GM21528 (cell line): ENCODE results near the gene WSCD2.

Experiments used
- ATAC-seq: cut with Tn5 transposase; IDR thresholded peaks from one replicate; pipeline ENCODE4 v1.9.1; 2021; ENCODE audit warnings: mild to moderate bottlenecking, moderate library complexity; ENCODE audit not compliant: unreplicated experiment, low FRiP score

The WSCD2 gene

GRCh38 chr12:108106599-108106998 lies 22.5 kb upstream of the WSCD2 start:
- ATAC-seq: no peak

- ATAC-seq: no peak
Observed at GRCh38 chr12:108107293-108107692, 21.8 kb upstream of the WSCD2 start.

GRCh38 chr12:108109504-108109903 lies 19.6 kb upstream of the WSCD2 start:
- ATAC-seq: no peak

- no peak for ATAC-seq
Observed at GRCh38 chr12:108109954-108110353, 19.1 kb upstream of the WSCD2 start.

GRCh38 chr12:108110844-108111243 lies 18.2 kb upstream of the WSCD2 start:
- no peak for ATAC-seq

GRCh38 chr12:108112832-108113556 lies 16.1 kb upstream of the WSCD2 start:
- no peak for ATAC-seq

- no peak for ATAC-seq
Observed at GRCh38 chr12:108115123-108116121, 13.7 kb upstream of the WSCD2 start.

GRCh38 chr12:108116254-108116653 lies 12.8 kb upstream of the WSCD2 start:
- ATAC-seq: no peak

GRCh38 chr12:108116699-108117098 lies 12.4 kb upstream of the WSCD2 start:
- ATAC-seq: no peak

GRCh38 chr12:108117163-108117849 lies 11.8 kb upstream of the WSCD2 start:
- no peak for ATAC-seq

GRCh38 chr12:108117902-108118301 lies 11.2 kb upstream of the WSCD2 start:
- no peak for ATAC-seq

GRCh38 chr12:108119126-108119973 lies 9.7 kb upstream of the WSCD2 start:
- ATAC-seq: no peak

- no peak for ATAC-seq
Observed at GRCh38 chr12:108119974-108120862, 8.9 kb upstream of the WSCD2 start.

- ATAC-seq: no peak
Observed at GRCh38 chr12:108120863-108121165, 8.3 kb upstream of the WSCD2 start.

- no peak for ATAC-seq
Observed at GRCh38 chr12:108121320-108121719, 7.8 kb upstream of the WSCD2 start.

GRCh38 chr12:108121728-108122471 lies 7.2 kb upstream of the WSCD2 start:
- ATAC-seq: no peak

- ATAC-seq: no peak
Observed at GRCh38 chr12:108122644-108123043, 6.4 kb upstream of the WSCD2 start.

GRCh38 chr12:108123402-108123801 lies 5.7 kb upstream of the WSCD2 start:
- ATAC-seq: no peak

- no peak for ATAC-seq
Observed at GRCh38 chr12:108125073-108125472, 4.0 kb upstream of the WSCD2 start.
